HEK293 (cell line): ENCODE data around the gene CORO2B.

ENCODE experiments used
- IKZF3 ChIP-seq: fragments of 450-650 bp; IDR thresholded peaks from 2 replicates; pipeline ENCODE4 v1.5.0; 2018; ENCODE audit warnings: missing biosample characterization, mild to moderate bottlenecking, missing genetic modification characterization, moderate library complexity
- KLF9 ChIP-seq: fragments of 450-650 bp; formaldehyde crosslinking; IDR thresholded peaks from 2 replicates; pipeline ENCODE4 v1.5.1; 2016; ENCODE audit warnings: missing biosample characterization, missing genetic modification characterization, low read depth
- SCRT1 ChIP-seq: fragments of 450-650 bp; formaldehyde crosslinking; IDR thresholded peaks from 2 replicates; pipeline ENCODE4 v1.5.1; 2016; ENCODE audit warnings: missing biosample characterization, missing genetic modification characterization, borderline replicate concordance
- SP3 ChIP-seq: fragments of 450-650 bp; formaldehyde crosslinking; IDR thresholded peaks from 2 replicates; pipeline ENCODE4 v1.5.1; 2016; ENCODE audit warnings: missing biosample characterization, missing genetic modification characterization
- WT1 ChIP-seq: fragments of 450-650 bp; formaldehyde crosslinking; IDR thresholded peaks from 2 replicates; pipeline ENCODE4 v1.5.1; 2016; ENCODE audit warnings: missing biosample characterization, missing genetic modification characterization
- ZIC2 ChIP-seq: fragments of 450-650 bp; formaldehyde crosslinking; IDR thresholded peaks from 2 replicates; pipeline ENCODE4 v1.5.1; 2016; ENCODE audit warnings: missing biosample characterization, missing genetic modification characterization
- ZNF121 ChIP-seq: fragments of 450-650 bp; formaldehyde crosslinking; IDR thresholded peaks from 2 replicates; pipeline ENCODE4 v1.5.1; 2016; ENCODE audit warnings: missing biosample characterization, missing genetic modification characterization
- ZNF140 ChIP-seq: fragments of 450-650 bp; formaldehyde crosslinking; IDR thresholded peaks from 2 replicates; pipeline ENCODE4 v1.5.1; 2016; ENCODE audit warnings: missing biosample characterization, missing genetic modification characterization
- ZNF155 ChIP-seq: fragments of 450-650 bp; formaldehyde crosslinking; IDR thresholded peaks from 2 replicates; pipeline ENCODE4 v1.5.1; 2016; ENCODE audit warnings: missing biosample characterization, missing genetic modification characterization
- ZNF266 ChIP-seq: fragments of 450-650 bp; formaldehyde crosslinking; IDR thresholded peaks from 2 replicates; pipeline ENCODE4 v1.5.1; 2016; ENCODE audit warnings: missing biosample characterization, missing genetic modification characterization, low read depth
- ZNF311 ChIP-seq: fragments of 450-650 bp; formaldehyde crosslinking; IDR thresholded peaks from 2 replicates; pipeline ENCODE4 v1.5.1; 2017; ENCODE audit warnings: missing biosample characterization, missing genetic modification characterization, borderline replicate concordance
- ZNF335 ChIP-seq: fragments of 450-650 bp; formaldehyde crosslinking; conservative IDR thresholded peaks from 2 replicates; pipeline ENCODE4 v1.5.1; 2016; ENCODE audit warnings: missing biosample characterization, missing genetic modification characterization
- ZNF37A ChIP-seq: fragments of 450-650 bp; IDR thresholded peaks from 2 replicates; pipeline ENCODE4 v1.5.1; 2018; ENCODE audit warnings: missing biosample characterization, missing genetic modification characterization
- ZNF423 ChIP-seq: fragments of 450-650 bp; formaldehyde crosslinking; IDR thresholded peaks from 2 replicates; pipeline ENCODE4 v1.5.1; 2016; ENCODE audit warnings: missing biosample characterization, missing genetic modification characterization
- ZNF521 ChIP-seq: fragments of 450-650 bp; formaldehyde crosslinking; IDR thresholded peaks from 2 replicates; pipeline ENCODE4 v1.5.1; 2017; ENCODE audit warnings: missing biosample characterization, mild to moderate bottlenecking, missing genetic modification characterization
- ZNF530 ChIP-seq: fragments of 450-650 bp; formaldehyde crosslinking; IDR thresholded peaks from 2 replicates; pipeline ENCODE4 v1.5.1; 2016; ENCODE audit warnings: low read depth, missing biosample characterization, missing genetic modification characterization
- ZNF610 ChIP-seq: fragments of 450-650 bp; formaldehyde crosslinking; IDR thresholded peaks from 2 replicates; pipeline ENCODE4 v1.5.1; 2016; ENCODE audit warnings: missing biosample characterization, missing genetic modification characterization, borderline replicate concordance
- ZNF621 ChIP-seq: fragments of 450-650 bp; formaldehyde crosslinking; IDR thresholded peaks from 2 replicates; pipeline ENCODE4 v1.5.1; 2017; ENCODE audit warnings: missing biosample characterization, missing genetic modification characterization
- ZNF658 ChIP-seq: fragments of 450-650 bp; formaldehyde crosslinking; IDR thresholded peaks from 2 replicates; pipeline ENCODE4; 2016; ENCODE audit warnings: missing biosample characterization, missing genetic modification characterization
- ZNF76 ChIP-seq: fragments of 450-650 bp; formaldehyde crosslinking; IDR thresholded peaks from 2 replicates; pipeline ENCODE4; 2016; ENCODE audit warnings: low read depth, missing biosample characterization, missing genetic modification characterization, borderline replicate concordance
- ZNF791 ChIP-seq: fragments of 450-650 bp; formaldehyde crosslinking; IDR thresholded peaks from 2 replicates; pipeline ENCODE4 v1.5.1; 2016; ENCODE audit warnings: missing biosample characterization, missing genetic modification characterization
- ZNF830 ChIP-seq: fragments of 450-650 bp; IDR thresholded peaks from 2 replicates; pipeline ENCODE4 v1.5.0; 2018; ENCODE audit warnings: missing biosample characterization, missing genetic modification characterization, low read depth, mild to moderate bottlenecking, moderate library complexity
- TF ChIP-seq, protein P1 (sequence below): fragments of 450-650 bp; formaldehyde crosslinking; IDR thresholded peaks from 2 replicates; pipeline ENCODE4 v1.5.1; 2016; ENCODE audit warnings: missing biosample characterization, missing genetic modification characterization
- TF ChIP-seq, protein P2 (sequence below): fragments of 450-650 bp; formaldehyde crosslinking; IDR thresholded peaks from 2 replicates; pipeline ENCODE4 v1.5.1; 2016; ENCODE audit warnings: missing biosample characterization, missing genetic modification characterization, low read depth
- TF ChIP-seq, protein P3 (sequence below): IDR thresholded peaks from 2 replicates; pipeline ENCODE4 v1.6.1; 2011; ENCODE audit warnings: mild to moderate bottlenecking, low read depth, low read length, borderline replicate concordance
- TF ChIP-seq, protein P4 (sequence below): fragments of 450-650 bp; formaldehyde crosslinking; IDR thresholded peaks from 2 replicates; pipeline ENCODE4 v1.5.1; 2016; ENCODE audit warnings: missing biosample characterization, missing genetic modification characterization, borderline replicate concordance
- TF ChIP-seq, protein P5 (sequence below): fragments of 450-650 bp; formaldehyde crosslinking; IDR thresholded peaks from 2 replicates; pipeline ENCODE4 v1.5.1; 2016; ENCODE audit warnings: missing biosample characterization, missing genetic modification characterization

Gene CORO2B

DNA sequence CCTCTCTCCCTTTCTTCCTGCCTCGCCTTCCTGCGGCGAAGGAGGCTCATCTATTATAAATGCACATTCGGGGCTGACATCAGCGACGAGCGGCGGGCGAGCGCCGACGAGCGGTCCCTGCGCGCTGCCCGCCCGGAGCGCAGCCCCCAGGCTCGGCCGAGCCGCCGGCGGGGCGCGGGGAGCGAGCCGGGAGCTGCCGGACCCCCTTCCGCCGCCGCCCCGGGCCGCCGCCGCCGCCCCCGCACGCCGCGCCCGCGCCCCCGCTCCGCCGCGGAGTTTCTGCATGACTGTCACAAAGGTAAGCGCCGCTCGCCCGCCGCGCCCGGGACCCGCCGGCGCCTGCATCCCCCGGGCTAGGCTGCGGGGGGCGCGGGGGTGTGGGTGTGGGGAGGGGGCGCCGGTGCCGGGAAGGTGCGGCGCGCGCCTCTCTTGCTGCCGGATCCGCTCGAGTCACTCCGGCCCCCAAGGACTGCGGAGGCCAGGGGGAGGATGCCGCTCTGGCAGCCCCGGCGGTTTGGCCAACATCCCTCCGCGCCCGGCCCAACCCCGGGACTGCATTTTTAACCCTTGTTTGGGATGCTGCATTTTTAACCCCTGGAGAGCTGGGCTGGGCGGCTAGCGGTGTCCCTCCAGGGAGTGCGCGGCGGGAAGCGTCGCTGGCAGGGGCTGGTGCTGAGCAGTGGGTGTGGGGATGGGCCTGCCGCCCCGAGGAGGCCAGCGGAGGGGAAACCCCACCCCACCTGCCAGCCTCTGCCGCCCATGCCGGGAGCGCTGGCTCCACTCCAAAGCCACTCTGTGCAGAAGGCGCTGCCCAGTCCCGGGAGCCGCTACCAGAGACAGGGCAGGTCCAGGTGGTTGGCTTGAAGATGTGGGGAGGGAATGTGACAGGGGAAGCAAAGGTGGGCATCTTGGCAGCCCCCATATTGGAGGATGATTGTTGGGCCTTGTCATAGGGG, at the start of gene CORO2B (continued):
- TF ChIP-seq ZNF76 (tag by site-specific recombination) (0 out of 2 replicates have a peak, but pooled peaks have one; percentile 53), ZNF621 (tag by site-specific recombination) (no peak), WT1 (tag by site-specific recombination) (peak; percentile 69), ZNF791 (tag by site-specific recombination) (no peak), ZNF37A (tag by site-specific recombination) (no peak), ZNF140 (tag by site-specific recombination) (no peak), ZNF610 (tag by site-specific recombination) (peak; percentile 84), IKZF3 (peak; percentile 62), ZNF311 (tag by site-specific recombination) (no peak), SP3 (0 out of 2 replicates have a peak, but pooled peaks have one; percentile 31), ZNF830 (tag by site-specific recombination) (no peak), KLF9 (tag by site-specific recombination) (peak; percentile 74), ZIC2 (peak; percentile 99), ZNF266 (tag by site-specific recombination) (no peak; the same call in 1 of the 2 replicates), ZNF121 (tag by site-specific recombination) (peak; percentile 28; the same call in 1 of the 2 replicates), ZNF521 (tag by site-specific recombination) (no peak), ZNF335 (tag by site-specific recombination) (peak; percentile 83), ZNF155 (tag by site-specific recombination) (no peak), ZNF423 (tag by site-specific recombination) (peak; percentile 96), ZNF658 (tag by site-specific recombination) (no peak), SCRT1 (no peak), ZNF530 (tag by site-specific recombination) (no peak)
- TF ChIP-seq, protein P1, sequence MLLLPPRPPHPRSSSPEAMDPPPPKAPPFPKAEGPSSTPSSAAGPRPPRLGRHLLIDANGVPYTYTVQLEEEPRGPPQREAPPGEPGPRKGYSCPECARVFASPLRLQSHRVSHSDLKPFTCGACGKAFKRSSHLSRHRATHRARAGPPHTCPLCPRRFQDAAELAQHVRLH: no peak
- TF ChIP-seq, protein P2, sequence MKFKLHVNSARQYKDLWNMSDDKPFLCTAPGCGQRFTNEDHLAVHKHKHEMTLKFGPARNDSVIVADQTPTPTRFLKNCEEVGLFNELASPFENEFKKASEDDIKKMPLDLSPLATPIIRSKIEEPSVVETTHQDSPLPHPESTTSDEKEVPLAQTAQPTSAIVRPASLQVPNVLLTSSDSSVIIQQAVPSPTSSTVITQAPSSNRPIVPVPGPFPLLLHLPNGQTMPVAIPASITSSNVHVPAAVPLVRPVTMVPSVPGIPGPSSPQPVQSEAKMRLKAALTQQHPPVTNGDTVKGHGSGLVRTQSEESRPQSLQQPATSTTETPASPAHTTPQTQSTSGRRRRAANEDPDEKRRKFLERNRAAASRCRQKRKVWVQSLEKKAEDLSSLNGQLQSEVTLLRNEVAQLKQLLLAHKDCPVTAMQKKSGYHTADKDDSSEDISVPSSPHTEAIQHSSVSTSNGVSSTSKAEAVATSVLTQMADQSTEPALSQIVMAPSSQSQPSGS: no peak
- TF ChIP-seq, protein P3, sequence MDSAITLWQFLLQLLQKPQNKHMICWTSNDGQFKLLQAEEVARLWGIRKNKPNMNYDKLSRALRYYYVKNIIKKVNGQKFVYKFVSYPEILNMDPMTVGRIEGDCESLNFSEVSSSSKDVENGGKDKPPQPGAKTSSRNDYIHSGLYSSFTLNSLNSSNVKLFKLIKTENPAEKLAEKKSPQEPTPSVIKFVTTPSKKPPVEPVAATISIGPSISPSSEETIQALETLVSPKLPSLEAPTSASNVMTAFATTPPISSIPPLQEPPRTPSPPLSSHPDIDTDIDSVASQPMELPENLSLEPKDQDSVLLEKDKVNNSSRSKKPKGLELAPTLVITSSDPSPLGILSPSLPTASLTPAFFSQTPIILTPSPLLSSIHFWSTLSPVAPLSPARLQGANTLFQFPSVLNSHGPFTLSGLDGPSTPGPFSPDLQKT: no peak
- TF ChIP-seq, protein P4, sequence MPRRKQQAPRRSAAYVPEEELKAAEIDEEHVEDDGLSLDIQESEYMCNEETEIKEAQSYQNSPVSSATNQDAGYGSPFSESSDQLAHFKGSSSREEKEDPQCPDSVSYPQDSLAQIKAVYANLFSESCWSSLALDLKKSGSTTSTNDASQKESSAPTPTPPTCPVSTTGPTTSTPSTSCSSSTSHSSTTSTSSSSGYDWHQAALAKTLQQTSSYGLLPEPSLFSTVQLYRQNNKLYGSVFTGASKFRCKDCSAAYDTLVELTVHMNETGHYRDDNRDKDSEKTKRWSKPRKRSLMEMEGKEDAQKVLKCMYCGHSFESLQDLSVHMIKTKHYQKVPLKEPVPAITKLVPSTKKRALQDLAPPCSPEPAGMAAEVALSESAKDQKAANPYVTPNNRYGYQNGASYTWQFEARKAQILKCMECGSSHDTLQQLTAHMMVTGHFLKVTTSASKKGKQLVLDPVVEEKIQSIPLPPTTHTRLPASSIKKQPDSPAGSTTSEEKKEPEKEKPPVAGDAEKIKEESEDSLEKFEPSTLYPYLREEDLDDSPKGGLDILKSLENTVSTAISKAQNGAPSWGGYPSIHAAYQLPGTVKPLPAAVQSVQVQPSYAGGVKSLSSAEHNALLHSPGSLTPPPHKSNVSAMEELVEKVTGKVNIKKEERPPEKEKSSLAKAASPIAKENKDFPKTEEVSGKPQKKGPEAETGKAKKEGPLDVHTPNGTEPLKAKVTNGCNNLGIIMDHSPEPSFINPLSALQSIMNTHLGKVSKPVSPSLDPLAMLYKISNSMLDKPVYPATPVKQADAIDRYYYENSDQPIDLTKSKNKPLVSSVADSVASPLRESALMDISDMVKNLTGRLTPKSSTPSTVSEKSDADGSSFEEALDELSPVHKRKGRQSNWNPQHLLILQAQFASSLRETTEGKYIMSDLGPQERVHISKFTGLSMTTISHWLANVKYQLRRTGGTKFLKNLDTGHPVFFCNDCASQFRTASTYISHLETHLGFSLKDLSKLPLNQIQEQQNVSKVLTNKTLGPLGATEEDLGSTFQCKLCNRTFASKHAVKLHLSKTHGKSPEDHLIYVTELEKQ (tag by site-specific recombination): peak; percentile 12; the same call in 1 of the 2 replicates
- TF ChIP-seq, protein P5, sequence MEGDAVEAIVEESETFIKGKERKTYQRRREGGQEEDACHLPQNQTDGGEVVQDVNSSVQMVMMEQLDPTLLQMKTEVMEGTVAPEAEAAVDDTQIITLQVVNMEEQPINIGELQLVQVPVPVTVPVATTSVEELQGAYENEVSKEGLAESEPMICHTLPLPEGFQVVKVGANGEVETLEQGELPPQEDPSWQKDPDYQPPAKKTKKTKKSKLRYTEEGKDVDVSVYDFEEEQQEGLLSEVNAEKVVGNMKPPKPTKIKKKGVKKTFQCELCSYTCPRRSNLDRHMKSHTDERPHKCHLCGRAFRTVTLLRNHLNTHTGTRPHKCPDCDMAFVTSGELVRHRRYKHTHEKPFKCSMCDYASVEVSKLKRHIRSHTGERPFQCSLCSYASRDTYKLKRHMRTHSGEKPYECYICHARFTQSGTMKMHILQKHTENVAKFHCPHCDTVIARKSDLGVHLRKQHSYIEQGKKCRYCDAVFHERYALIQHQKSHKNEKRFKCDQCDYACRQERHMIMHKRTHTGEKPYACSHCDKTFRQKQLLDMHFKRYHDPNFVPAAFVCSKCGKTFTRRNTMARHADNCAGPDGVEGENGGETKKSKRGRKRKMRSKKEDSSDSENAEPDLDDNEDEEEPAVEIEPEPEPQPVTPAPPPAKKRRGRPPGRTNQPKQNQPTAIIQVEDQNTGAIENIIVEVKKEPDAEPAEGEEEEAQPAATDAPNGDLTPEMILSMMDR: peak; percentile 30
